HepG2 (cell line): ENCODE measurements around the gene RALBP1. TPM values are rescaled to one million over a fixed set of nuclear protein-coding genes. Genes with fewer than 3 reads are reported as not detected.
A peak's percentile ranks its signal among the peaks of the same experiment; 100 is the strongest.

Source experiments
- ERF ChIP-seq: IDR thresholded peaks from 2 replicates; pipeline ENCODE4 v1.6.1; 2018; ENCODE audit warnings: missing biosample characterization, missing genetic modification reagents
- FLYWCH1 ChIP-seq: sonication (generic); formaldehyde crosslinking; IDR thresholded peaks from 2 replicates; pipeline ENCODE4 v1.8.1; 2023; ENCODE audit warnings: mild to moderate bottlenecking, missing genetic modification reagents
- FOXA1 ChIP-seq, 2 experiments: fragments of 450-650 bp in 1 of 2; sonication (generic) in 1 of 2; formaldehyde crosslinking in 1 of 2; IDR thresholded peaks; 2 replicates each; pipeline versions ENCODE4 v1.4.0 to v1.6.1; 2016 to 2020; ENCODE audit warnings: missing genetic modification reagents in 1 of 2
- GABPB1 ChIP-seq: IDR thresholded peaks from 2 replicates; pipeline ENCODE4 v1.6.1; 2016; ENCODE audit warnings: mild to moderate bottlenecking, missing genetic modification reagents, moderate library complexity, missing compliant biosample characterization
- HDAC2 ChIP-seq: sonication (generic); formaldehyde crosslinking; IDR thresholded peaks from 2 replicates; pipeline ENCODE4 v1.4.0; 2020; ENCODE audit warnings: missing genetic modification reagents
- IKZF1 ChIP-seq: fragments of 450-650 bp; IDR thresholded peaks from 2 replicates; pipeline ENCODE4 v1.7.1; 2016
- KAT7 ChIP-seq: IDR thresholded peaks from 2 replicates; pipeline ENCODE4 v1.6.1; 2018; ENCODE audit warnings: borderline replicate concordance, missing compliant biosample characterization
- KMT2B ChIP-seq: IDR thresholded peaks from 2 replicates; pipeline ENCODE4 v1.6.1; 2016; ENCODE audit warnings: missing genetic modification reagents, missing compliant biosample characterization
- MEIS2 ChIP-seq: sonication (generic); formaldehyde crosslinking; IDR thresholded peaks from 2 replicates; pipeline ENCODE4 v1.9.0; 2021; ENCODE audit warnings: mild to moderate bottlenecking, missing genetic modification reagents
- MYPOP ChIP-seq: sonication (generic); formaldehyde crosslinking; IDR thresholded peaks from 2 replicates; pipeline ENCODE4 v1.8.1; 2023; ENCODE audit warnings: mild to moderate bottlenecking, moderate library complexity, missing genetic modification reagents
- NFIC ChIP-seq: IDR thresholded peaks from 2 replicates; pipeline ENCODE4 v1.6.1; 2012; ENCODE audit warnings: mild to moderate bottlenecking, low read length, inconsistent platforms
- NFKBIZ ChIP-seq: IDR thresholded peaks from 2 replicates; pipeline ENCODE4 v1.6.1; 2018; ENCODE audit warnings: missing genetic modification reagents, missing compliant biosample characterization
- SNAPC5 ChIP-seq: sonication (generic); formaldehyde crosslinking; IDR thresholded peaks from 2 replicates; pipeline ENCODE4 v1.8.1; 2023; ENCODE audit warnings: mild to moderate bottlenecking, missing genetic modification reagents, borderline replicate concordance
- SRSF9 ChIP-seq: fragments of 200-400 bp; formaldehyde crosslinking; IDR thresholded peaks from 2 replicates; pipeline ENCODE4 v1.6.1; 2018; ENCODE audit warnings: borderline replicate concordance, mild to moderate bottlenecking, low read depth, low read length; ENCODE audit not compliant: insufficient read depth, poor library complexity, severe bottlenecking
- TARDBP ChIP-seq: sonication (generic); formaldehyde crosslinking; IDR thresholded peaks from 2 replicates; pipeline ENCODE4 v1.8.0; 2022; ENCODE audit warnings: mild to moderate bottlenecking, missing genetic modification reagents
- ZBTB43 ChIP-seq: sonication (generic); formaldehyde crosslinking; conservative IDR thresholded peaks from 2 replicates; pipeline ENCODE4 v1.4.0; 2020; ENCODE audit warnings: missing genetic modification reagents
- ZFP1 ChIP-seq: IDR thresholded peaks from 2 replicates; pipeline ENCODE4 v1.6.1; 2016
- ZNF460 ChIP-seq: sonication (generic); formaldehyde crosslinking; IDR thresholded peaks from 2 replicates; pipeline ENCODE4 v1.5.1; 2020; ENCODE audit warnings: missing genetic modification reagents, mild to moderate bottlenecking, borderline replicate concordance
- ZNF572 ChIP-seq: sonication (generic); formaldehyde crosslinking; IDR thresholded peaks from 2 replicates; pipeline ENCODE4 v1.5.1; 2020; ENCODE audit warnings: mild to moderate bottlenecking, missing genetic modification reagents
- ZNF615 ChIP-seq: sonication (generic); formaldehyde crosslinking; IDR thresholded peaks from 2 replicates; pipeline ENCODE4 v1.5.0; 2020; ENCODE audit warnings: mild to moderate bottlenecking, missing genetic modification reagents, borderline replicate concordance
- ZNF652 ChIP-seq: IDR thresholded peaks from 2 replicates; pipeline ENCODE4 v1.6.1; 2016; ENCODE audit warnings: low read depth, borderline replicate concordance
- ZNF704 ChIP-seq: sonication (generic); formaldehyde crosslinking; IDR thresholded peaks from 2 replicates; pipeline ENCODE4 v1.8.1; 2023; ENCODE audit warnings: mild to moderate bottlenecking, inconsistent platforms, moderate library complexity, missing genetic modification reagents, borderline replicate concordance
- ZNF784 ChIP-seq: sonication (generic); formaldehyde crosslinking; IDR thresholded peaks from 2 replicates; pipeline ENCODE4 v1.5.1; 2020; ENCODE audit warnings: missing genetic modification reagents, mild to moderate bottlenecking, borderline replicate concordance
- ZNF792 ChIP-seq: IDR thresholded peaks from 2 replicates; pipeline ENCODE4 v1.6.1; 2016
- ZSCAN5A ChIP-seq: sonication (generic); formaldehyde crosslinking; IDR thresholded peaks from 2 replicates; pipeline ENCODE4 v1.8.0; 2022; ENCODE audit warnings: mild to moderate bottlenecking, missing genetic modification reagents, borderline replicate concordance
- polyA plus RNA-seq, 8 experiments: library from polyadenylated mRNA; depleted of rRNA in 3 of 8; stranded (reverse) in 7 of 8; unstranded in 1 of 8; fragments of >200 nt; fragmentation: Illumina TruSeq in 4 of 8; extraction: Trizol in 4 of 8; gene quantifications; 2 replicates each; pipeline versions ENCODE4 v1.2.1 to v1.2.3, GENCODE V29; 2011 to 2016; ENCODE audit warnings: low read depth in 4 of 8, missing spikeins in 1 of 8, mixed read lengths in 1 of 8; ENCODE audit not compliant: insufficient read depth in 1 of 8
- total RNA-seq, 5 experiments: library from RNA; depleted of rRNA; stranded (reverse); fragments of >200 nt; fragmentation: Illumina TruSeq; extraction: Trizol; gene quantifications; 2 replicates each; pipeline ENCODE4 v1.2.3, GENCODE V29; 2016; ENCODE audit warnings: low read depth in 1 of 5

The RALBP1 gene
- total and polyA plus RNA-seq, 2 of the 13 experiments (the other 11 are each of a cell fraction or from before 2014, with no cell fraction given), result 24.5 to 33.1 TPM

GRCh38 chr18:9575558-9575957, 100.2 kb downstream of the RALBP1 start (continued):
- no peak for TF ChIP-seq ZSCAN5A
- TF ChIP-seq IKZF1, result no peak
- TF ChIP-seq FLYWCH1, result no peak
- no peak for TF ChIP-seq ZNF460 (CRISPR knock-in tag)
- TF ChIP-seq KAT7, result peak; percentile 49; the same call in 1 of the 2 replicates
- peak; percentile 90 for TF ChIP-seq ERF (CRISPR knock-in tag)
- peak; percentile 24; the same call in 1 of the 2 replicates for TF ChIP-seq KMT2B (CRISPR knock-in tag)
- TF ChIP-seq ZNF615 (CRISPR knock-in tag), result no peak
- no peak for TF ChIP-seq GABPB1 (CRISPR knock-in tag)
- no peak for TF ChIP-seq FOXA1 (IDR thresholded peaks at IDR 0.05)
- peak; percentile 40; the same call in 1 of the 2 replicates for TF ChIP-seq FOXA1 (CRISPR knock-in tag; IDR thresholded peaks at IDR 0.05)
- no peak for TF ChIP-seq SRSF9
- TF ChIP-seq SNAPC5 (CRISPR knock-in tag), result no peak
- no peak for TF ChIP-seq ZNF572
- peak; percentile 83 for TF ChIP-seq NFIC
- TF ChIP-seq ZNF784 (CRISPR knock-in tag), result no peak
- TF ChIP-seq NFKBIZ, result no peak
- no peak for TF ChIP-seq MYPOP
- TF ChIP-seq TARDBP (CRISPR knock-in tag), result peak; percentile 78; the same call in 1 of the 2 replicates
- no peak for TF ChIP-seq ZNF792 (CRISPR knock-in tag)
- no peak for TF ChIP-seq ZBTB43 (CRISPR knock-in tag)
- peak; percentile 63; the same call in 1 of the 2 replicates for TF ChIP-seq HDAC2 (CRISPR knock-in tag)
- TF ChIP-seq ZFP1 (CRISPR knock-in tag), result no peak
- no peak for TF ChIP-seq MEIS2
- TF ChIP-seq ZNF704 (CRISPR knock-in tag), result no peak
- peak; percentile 21; the same call in 1 of the 2 replicates for TF ChIP-seq ZNF652 (CRISPR knock-in tag)
